Sigmoid colon (tissue), 7 donors: ENCODE data around the gene GPR63. TPM values are rescaled to one million over a fixed set of nuclear protein-coding genes. Genes with fewer than 3 reads are reported as not detected.

ENCODE experiments used
- DNase-seq: peaks from one replicate; pipeline ENCODE4 v3.0.0-alpha.2; 2019
- H3K27ac ChIP-seq, 4 donors: fragments of 200-600 bp; sonication (generic); one replicate each; pipeline ENCODE4 v1.5.1; 2016 to 2019; ENCODE audit warnings: mild to moderate bottlenecking in 1 of 4
- H3K27me3 ChIP-seq, 3 donors: fragments of 200-600 bp; sonication (generic); one replicate each; pipeline ENCODE4 v1.5.1; 2019; ENCODE audit warnings: mild to moderate bottlenecking in 1 of 3
- H3K36me3 ChIP-seq, 4 donors: fragments of 200-600 bp; sonication (generic); one replicate each; pipeline ENCODE4 v1.5.1; 2016 to 2019
- H3K4me1 ChIP-seq, 4 donors: fragments of 200-600 bp; sonication (generic); one replicate each; pipeline ENCODE4 v1.5.1; 2017 to 2019
- H3K4me3 ChIP-seq, 4 donors: fragments of 200-600 bp; sonication (generic); one replicate each; pipeline ENCODE4 v1.5.1; 2017 to 2019; ENCODE audit warnings: mild to moderate bottlenecking in 2 of 4, moderate library complexity in 1 of 4
- H3K9me3 ChIP-seq, 4 donors: fragments of 200-600 bp in 3 of 4; sonication (generic) in 3 of 4; one replicate each; pipeline versions ENCODE4 v1.5.1 to v1.6.1; 2013 to 2019
- CTCF ChIP-seq, 4 experiments: fragments of 450-650 bp in 3 of 4; fragments of 200-600 bp in 1 of 4; IDR thresholded peaks; one replicate each; pipeline ENCODE4 v1.5.1; 2016 to 2019; ENCODE audit warnings: antibody characterized with exemption in 4 of 4, mild to moderate bottlenecking in 3 of 4, moderate library complexity in 2 of 4
- EP300 ChIP-seq, 4 donors: sonication (generic); formaldehyde crosslinking; IDR thresholded peaks; one replicate each; pipeline ENCODE4 v1.6.1; 2017; ENCODE audit warnings: antibody characterized with exemption in 4 of 4
- POLR2A ChIP-seq, 2 donors: fragments of 450-650 bp; IDR thresholded peaks; one replicate each; pipeline ENCODE4 v1.6.1; 2016; ENCODE audit warnings: antibody characterized with exemption in 2 of 2, mild to moderate bottlenecking in 2 of 2, moderate library complexity in 2 of 2
- POLR2AphosphoS5 ChIP-seq, 4 donors: sonication (generic); formaldehyde crosslinking; IDR thresholded peaks; one replicate each; pipeline ENCODE4 v1.6.1; 2017; ENCODE audit warnings: antibody characterized with exemption in 4 of 4
- WGBS, 2 donors: extraction: QIAGEN DNeasy Blood & Tissue Kit; methylation state at CpG; one replicate each; pipeline ENCODE4 v1.1.7; 2013; 5-methylcytosine and 5-hydroxymethylcytosine counted together
- intact Hi-C: fragments of 100-400 bp; cut with DNase I; formaldehyde crosslinking; loops from one replicate; pipeline ENCODE4 v1.15.1; 2023
- polyA plus RNA-seq, 3 donors: library from polyadenylated mRNA; stranded (reverse); fragments of 200-250 nt; gene quantifications; one replicate each; pipeline ENCODE4 v1.2.3, GENCODE V29; 2013
- total RNA-seq, 4 donors: library from RNA; depleted of rRNA; stranded (reverse); fragments of >200 nt; gene quantifications; one replicate each; pipeline ENCODE4 v1.1.0, GENCODE V29; 2016
- donor health status: healthy with polysubstance abuse.
- donor health status: Bipolar disorder and iron deficiency.
- donor health status: healthy.

The GPR63 gene
- total and polyA plus RNA-seq, 7 donors, result under 0.01 to 1.8 (median 0.83) TPM

GRCh38 chr6:96777113-96777512 is 60.2 kb downstream of the GPR63 start:
- H3K27me3 ChIP-seq, result no peaks in the 10 kb centered on the region
- no peak for DNase-seq
- intact Hi-C loops, result no loop called here
- no peaks in the 10 kb centered on the region for H3K36me3 ChIP-seq
- H3K4me1 ChIP-seq, result no peaks in the 10 kb centered on the region
- H3K9me3 ChIP-seq, result no peaks in the 10 kb centered on the region
- H3K4me3 ChIP-seq, result no peak overlapping the region
- H3K27ac ChIP-seq, result no peak overlapping the region
- TF ChIP-seq POLR2AphosphoS5 (IDR thresholded peaks at IDR 0.05), result no peak
- no peak for TF ChIP-seq CTCF (IDR thresholded peaks at IDR 0.05)
- no peak for TF ChIP-seq EP300 (IDR thresholded peaks at IDR 0.05)
- TF ChIP-seq POLR2A (IDR thresholded peaks at IDR 0.05), result no peak
- WGBS, 2 donors, result 85 to 87% methylated on average over 4 of the region's 4 CpGs

- intact Hi-C loops, result no loop called here
- no peak overlapping the region for H3K4me3 ChIP-seq
- no peaks in the 10 kb centered on the region for H3K36me3 ChIP-seq
- H3K9me3 ChIP-seq, result no peaks in the 10 kb centered on the region
- WGBS, 2 donors, result 9 to 57% methylated on average over 2 of the region's 2 CpGs
- TF ChIP-seq POLR2AphosphoS5 (IDR thresholded peaks at IDR 0.05), result no peak
- no peak for TF ChIP-seq EP300 (IDR thresholded peaks at IDR 0.05)
- H3K27me3 ChIP-seq, result no peaks in the 10 kb centered on the region
- H3K27ac ChIP-seq, result no peak overlapping the region
- DNase-seq, result no peak
- no peaks in the 10 kb centered on the region for H3K4me1 ChIP-seq
Measured at GRCh38 chr6:96775727-96776400, 61.4 kb downstream of the GPR63 start.

- Histone ChIP-seq H3K4me1 (no peaks in the 10 kb centered on the region), H3K27me3 (no peaks in the 10 kb centered on the region), H3K27ac (no peak overlapping the region), H3K36me3 (no peaks in the 10 kb centered on the region), H3K4me3 (no peak overlapping the region), H3K9me3 (no peaks in the 10 kb centered on the region)
- no peak for TF ChIP-seq CTCF (IDR thresholded peaks at IDR 0.05)
- TF ChIP-seq EP300 (IDR thresholded peaks at IDR 0.05), result no peak
- TF ChIP-seq POLR2A (IDR thresholded peaks at IDR 0.05), result no peak
- no peak for TF ChIP-seq POLR2AphosphoS5 (IDR thresholded peaks at IDR 0.05)
- intact Hi-C loops, result no loop called here
- no peak for DNase-seq
Measured at GRCh38 chr6:96766769-96767168, 70.5 kb downstream of the GPR63 start.

- no peak for TF ChIP-seq EP300 (IDR thresholded peaks at IDR 0.05)
- no peak for TF ChIP-seq POLR2A (IDR thresholded peaks at IDR 0.05)
- TF ChIP-seq POLR2AphosphoS5 (IDR thresholded peaks at IDR 0.05), result no peak
- no peak for TF ChIP-seq CTCF (IDR thresholded peaks at IDR 0.05)
- intact Hi-C loops, result no loop called here
- Histone ChIP-seq H3K9me3 (no peaks in the 10 kb centered on the region), H3K4me1 (no peaks in the 10 kb centered on the region), H3K27me3 (no peaks in the 10 kb centered on the region), H3K36me3 (no peaks in the 10 kb centered on the region), H3K4me3 (no peak overlapping the region), H3K27ac (no peak overlapping the region)
- DNase-seq, result no peak
- WGBS, 2 donors, result 80 to 87% methylated on average over 6 of the region's 6 CpGs
Measured at GRCh38 chr6:96762599-96762998, 74.7 kb downstream of the GPR63 start.

GRCh38 chr6:96761794-96762193 is 75.5 kb downstream of the GPR63 start:
- Histone ChIP-seq H3K9me3 (no peaks in the 10 kb centered on the region), H3K27ac (no peak overlapping the region), H3K4me3 (no peak overlapping the region), H3K36me3 (no peaks in the 10 kb centered on the region), H3K4me1 (no peaks in the 10 kb centered on the region), H3K27me3 (no peaks in the 10 kb centered on the region)
- intact Hi-C loops, result no loop called here
- no peak for DNase-seq
- TF ChIP-seq POLR2AphosphoS5 (IDR thresholded peaks at IDR 0.05) (no peak), POLR2A (IDR thresholded peaks at IDR 0.05) (no peak), CTCF (IDR thresholded peaks at IDR 0.05) (no peak), EP300 (IDR thresholded peaks at IDR 0.05) (no peak)
- 82 to 92% methylated on average over 12 of the region's 12 CpGs for WGBS, 2 donors
